SK-N-DZ (cell line): ENCODE results near the gene TRIM67.
"Not testable (repeated sequence)": the region's sequence is repeated elsewhere in the genome, so short reads cannot be mapped to it uniquely, and the experiment has no call there.

ENCODE experiments used
- DNase-seq: peaks from one replicate; pipeline ENCODE4 v3.0.0-alpha.2; 2015; ENCODE audit warnings: low spot score

Gene TRIM67

GRCh38 chr1:231203259-231204057 lies 41.6 kb downstream of the TRIM67 start:
- peak; percentile 24 for DNase-seq

GRCh38 chr1:231206856-231207255 lies 45.0 kb downstream of the TRIM67 start:
- no peak for DNase-seq

GRCh38 chr1:231207437-231207836 lies 45.6 kb downstream of the TRIM67 start:
- no peak for DNase-seq

GRCh38 chr1:231208980-231209379 lies 47.1 kb downstream of the TRIM67 start:
- no peak for DNase-seq

GRCh38 chr1:231209531-231209930 lies 47.7 kb downstream of the TRIM67 start:
- DNase-seq = no peak

GRCh38 chr1:231210126-231210525 lies 48.3 kb downstream of the TRIM67 start:
- DNase-seq = no peak

GRCh38 chr1:231211005-231211857 lies 49.4 kb downstream of the TRIM67 start:
- DNase-seq = peak; percentile 80

GRCh38 chr1:231212301-231212700 lies 50.4 kb downstream of the TRIM67 start:
- not testable (repeated sequence) for DNase-seq

GRCh38 chr1:231213831-231214573 lies 52.1 kb downstream of the TRIM67 start:
- DNase-seq = no peak

- no peak for DNase-seq
Observed at GRCh38 chr1:231214918-231215680, 53.2 kb downstream of the TRIM67 start.

GRCh38 chr1:231215681-231216385 lies 54.0 kb downstream of the TRIM67 start:
- DNase-seq = no peak

GRCh38 chr1:231216498-231216897 lies 54.6 kb downstream of the TRIM67 start:
- no peak for DNase-seq

- DNase-seq = no peak
Observed at GRCh38 chr1:231217056-231217455, 55.2 kb downstream of the TRIM67 start.

- no peak for DNase-seq
Observed at GRCh38 chr1:231218078-231218477, 56.2 kb downstream of the TRIM67 start.

- DNase-seq = no peak
Observed at GRCh38 chr1:231219422-231220401, 57.9 kb downstream of the TRIM67 start.

- DNase-seq = no peak
Observed at GRCh38 chr1:231220801-231221200, 58.9 kb downstream of the TRIM67 start.

- no peak for DNase-seq
Observed at GRCh38 chr1:231226156-231226555, 64.3 kb downstream of the TRIM67 start.

- DNase-seq = no peak
Observed at GRCh38 chr1:231231511-231231910, 69.7 kb downstream of the TRIM67 start.
